Hepatic stellate cell (primary cell): ENCODE results near the gene NEURL1B.

Experiments
- DNase-seq: peaks from one replicate; pipeline ENCODE4 v3.0.0; 2011; ENCODE audit warnings: low spot score

NEURL1B gene

GRCh38 chr5:172678902-172679301, 37.8 kb downstream of the NEURL1B start:
- no peak for DNase-seq

- DNase-seq = no peak
These were observed 38.7 kb downstream of the NEURL1B start for GRCh38 chr5:172679628-172680212.

GRCh38 chr5:172680921-172681320, 39.9 kb downstream of the NEURL1B start:
- no peak for DNase-seq

GRCh38 chr5:172681421-172681820, 40.4 kb downstream of the NEURL1B start:
- no peak for DNase-seq

- no peak for DNase-seq
These were observed 42.2 kb downstream of the NEURL1B start for GRCh38 chr5:172683264-172683644.

GRCh38 chr5:172683645-172684471, 42.8 kb downstream of the NEURL1B start:
- no peak for DNase-seq

GRCh38 chr5:172685091-172685490, 44.0 kb downstream of the NEURL1B start:
- no peak for DNase-seq

GRCh38 chr5:172686111-172686510, 45.0 kb downstream of the NEURL1B start:
- DNase-seq = peak; percentile 76

- DNase-seq = no peak
These were observed 45.7 kb downstream of the NEURL1B start for GRCh38 chr5:172686539-172687390.

- no peak for DNase-seq
These were observed 46.9 kb downstream of the NEURL1B start for GRCh38 chr5:172687940-172688339.

- no peak for DNase-seq
These were observed 47.5 kb downstream of the NEURL1B start for GRCh38 chr5:172688349-172689217.

- DNase-seq = no peak
These were observed 48.1 kb downstream of the NEURL1B start for GRCh38 chr5:172689218-172689572.

- DNase-seq = no peak
These were observed 48.7 kb downstream of the NEURL1B start for GRCh38 chr5:172689801-172690200.

GRCh38 chr5:172690258-172691075, 49.4 kb downstream of the NEURL1B start:
- no peak for DNase-seq

- no peak for DNase-seq
These were observed 50.8 kb downstream of the NEURL1B start for GRCh38 chr5:172691886-172692285.

GRCh38 chr5:172692451-172692850, 51.4 kb downstream of the NEURL1B start:
- DNase-seq = no peak

- peak; percentile 83 for DNase-seq
These were observed 51.9 kb downstream of the NEURL1B start for GRCh38 chr5:172692981-172693380.

- DNase-seq = peak; percentile 53
These were observed 53.0 kb downstream of the NEURL1B start for GRCh38 chr5:172694061-172694460.

- DNase-seq = no peak
These were observed 53.5 kb downstream of the NEURL1B start for GRCh38 chr5:172694541-172694940.

GRCh38 chr5:172695232-172696054, 54.4 kb downstream of the NEURL1B start:
- DNase-seq = peak; percentile 52
